ENCODE data around the gene TAF1B. TPM values are rescaled to one million over a fixed set of nuclear protein-coding genes. Genes with fewer than 3 reads are reported as not detected.

TAF1B gene
- total and polyA plus RNA-seq, 2 donors from 2014 or later, result 8.8 to 27.7 TPM

DNA sequence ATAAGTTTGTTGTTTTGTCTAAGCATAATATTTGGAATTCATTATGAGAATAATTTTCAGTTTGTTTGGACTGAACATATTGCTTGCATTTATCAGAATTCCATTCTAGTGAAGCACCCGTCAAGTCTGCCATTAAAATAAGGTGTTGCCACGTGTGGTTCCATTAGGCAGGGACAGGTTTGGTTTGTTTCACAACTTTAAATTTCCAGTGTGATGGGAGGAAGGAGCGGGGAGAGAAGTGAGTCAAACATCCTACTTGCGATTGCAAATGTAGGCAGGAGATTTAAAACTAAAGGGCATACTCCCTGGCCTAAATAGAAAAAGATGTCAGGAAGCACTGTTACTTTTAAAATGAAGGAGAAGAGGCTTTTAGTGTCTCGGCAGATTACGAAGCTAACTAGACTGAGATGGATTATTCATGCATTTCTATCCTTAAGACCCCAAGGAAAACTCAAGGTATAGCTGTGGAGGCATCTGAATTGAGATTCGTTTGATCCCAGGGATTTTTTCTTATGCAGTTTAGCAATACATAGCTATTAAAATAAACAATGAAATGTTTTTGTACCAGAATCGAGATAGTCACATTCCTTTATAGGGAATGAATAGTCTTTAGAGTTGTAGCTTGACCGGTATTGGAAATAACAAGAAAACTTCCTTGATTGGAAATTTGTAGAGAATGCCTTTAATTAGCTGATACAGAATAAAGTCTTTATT is 128.0 kb downstream of the TAF1B start:
- Histone ChIP-seq H3K9me3 (ENCODE audit: control insufficient read depth in 2 of 3, insufficient read depth in 1 of 3, low read length in 3 of 3) (no peaks in the 10 kb centered on the region), H3K27me3 (ENCODE audit: control insufficient read depth, insufficient read depth, low read length) (no peaks in the 10 kb centered on the region), H3K4me3 (ENCODE audit: low read length in 3 of 3) (no peak overlapping the region), H3K36me3 (ENCODE audit: control insufficient read depth in 2 of 3, insufficient read depth in 3 of 3, low read length in 3 of 3) (peaks cover 0 to 11% (median 0%) of the 10 kb centered on the region in 3 donors), H3K27ac (ENCODE audit: low read depth in 2 of 2, low read length in 2 of 2) (no peak overlapping the region), H3K9ac (ENCODE audit: low read length in 3 of 3) (no peak overlapping the region), H3K4me1 (ENCODE audit: control insufficient read depth in 2 of 3, insufficient read depth in 2 of 3, low read depth in 1 of 3, low read length in 3 of 3) (no peaks in the 10 kb centered on the region)
- DNase-seq (no peak), FAIRE-seq (no peak)
- intact Hi-C loops (cut with DNase I), result no loop called here
- TF ChIP-seq, protein P1, sequence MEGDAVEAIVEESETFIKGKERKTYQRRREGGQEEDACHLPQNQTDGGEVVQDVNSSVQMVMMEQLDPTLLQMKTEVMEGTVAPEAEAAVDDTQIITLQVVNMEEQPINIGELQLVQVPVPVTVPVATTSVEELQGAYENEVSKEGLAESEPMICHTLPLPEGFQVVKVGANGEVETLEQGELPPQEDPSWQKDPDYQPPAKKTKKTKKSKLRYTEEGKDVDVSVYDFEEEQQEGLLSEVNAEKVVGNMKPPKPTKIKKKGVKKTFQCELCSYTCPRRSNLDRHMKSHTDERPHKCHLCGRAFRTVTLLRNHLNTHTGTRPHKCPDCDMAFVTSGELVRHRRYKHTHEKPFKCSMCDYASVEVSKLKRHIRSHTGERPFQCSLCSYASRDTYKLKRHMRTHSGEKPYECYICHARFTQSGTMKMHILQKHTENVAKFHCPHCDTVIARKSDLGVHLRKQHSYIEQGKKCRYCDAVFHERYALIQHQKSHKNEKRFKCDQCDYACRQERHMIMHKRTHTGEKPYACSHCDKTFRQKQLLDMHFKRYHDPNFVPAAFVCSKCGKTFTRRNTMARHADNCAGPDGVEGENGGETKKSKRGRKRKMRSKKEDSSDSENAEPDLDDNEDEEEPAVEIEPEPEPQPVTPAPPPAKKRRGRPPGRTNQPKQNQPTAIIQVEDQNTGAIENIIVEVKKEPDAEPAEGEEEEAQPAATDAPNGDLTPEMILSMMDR (IDR thresholded peaks at IDR 0.05; ENCODE audit: borderline replicate concordance, extremely low read depth, insufficient read depth), result no peak

GRCh38 chr2:9971890-9972289 is 128.6 kb downstream of the TAF1B start:
- no peak overlapping the region for H3K9ac ChIP-seq (ENCODE audit: low read length in 3 of 3)
- no peaks in the 10 kb centered on the region for H3K9me3 ChIP-seq (ENCODE audit: control insufficient read depth in 2 of 3, insufficient read depth in 1 of 3, low read length in 3 of 3)
- no peaks in the 10 kb centered on the region for H3K4me1 ChIP-seq (ENCODE audit: control insufficient read depth in 2 of 3, insufficient read depth in 2 of 3, low read depth in 1 of 3, low read length in 3 of 3)
- intact Hi-C loops (cut with DNase I), result no loop called here
- TF ChIP-seq, protein P1 (IDR thresholded peaks at IDR 0.05; ENCODE audit: borderline replicate concordance, extremely low read depth, insufficient read depth), result no peak
- no peaks in the 10 kb centered on the region for H3K27me3 ChIP-seq (ENCODE audit: control insufficient read depth, insufficient read depth, low read length)
- no peak overlapping the region for H3K27ac ChIP-seq (ENCODE audit: low read depth in 2 of 2, low read length in 2 of 2)
- H3K36me3 ChIP-seq (ENCODE audit: control insufficient read depth in 2 of 3, insufficient read depth in 3 of 3, low read length in 3 of 3), result peaks cover 0 to 11% (median 0%) of the 10 kb centered on the region in 3 donors
- H3K4me3 ChIP-seq (ENCODE audit: low read length in 3 of 3), result no peak overlapping the region
- DNase-seq (no peak), FAIRE-seq (no peak)

- FAIRE-seq (no peak), DNase-seq (peak in 1 of 5 donors; percentile 53)
- Histone ChIP-seq H3K27ac (ENCODE audit: low read depth in 2 of 2, low read length in 2 of 2) (peak overlapping the region in 1 of 2 donors; percentile 13), H3K36me3 (ENCODE audit: control insufficient read depth in 2 of 3, insufficient read depth in 3 of 3, low read length in 3 of 3) (peaks cover 0 to 11% (median 0%) of the 10 kb centered on the region in 3 donors), H3K27me3 (ENCODE audit: control insufficient read depth, insufficient read depth, low read length) (no peaks in the 10 kb centered on the region), H3K9ac (ENCODE audit: low read length in 3 of 3) (no peak overlapping the region), H3K4me3 (ENCODE audit: low read length in 3 of 3) (no peak overlapping the region), H3K9me3 (ENCODE audit: control insufficient read depth in 2 of 3, insufficient read depth in 1 of 3, low read length in 3 of 3) (no peaks in the 10 kb centered on the region), H3K4me1 (ENCODE audit: control insufficient read depth in 2 of 3, insufficient read depth in 2 of 3, low read depth in 1 of 3, low read length in 3 of 3) (no peaks in the 10 kb centered on the region)
- TF ChIP-seq, protein P1 (IDR thresholded peaks at IDR 0.05; ENCODE audit: borderline replicate concordance, extremely low read depth, insufficient read depth), result no peak
- intact Hi-C loops (cut with DNase I), result no loop called here
Measured at GRCh38 chr2:9972621-9973479, 129.6 kb downstream of the TAF1B start.

Measured in kidney (tissue), 14 donors.